K562 (cell line): ENCODE results near the gene SFSWAP. TPM values are rescaled to one million over a fixed set of nuclear protein-coding genes. Genes with fewer than 3 reads are reported as not detected.

Source experiments
- ATAC-seq: fragments of 200-7000 bp; cut with Tn5 transposase; 3 replicates; pipeline ENCODE4 v1.9.1; 2020; ENCODE audit warnings: moderate library complexity
- BruUV-seq: library from RNA; stranded (reverse); fragments of 400-500 nt; replicated peaks from 2 replicates; lab custom pipeline; 2021; lab: Mats Ljungman, UMichigan
- CTCF ChIA-PET: fragments of 300-600 bp; formaldehyde crosslinking; extraction: SDS; loops from one replicate; lab custom pipeline; 2021; ENCODE audit warnings: low intra/inter-chr PET ratio; lab: Yijun Ruan, JAX
- POLR2A ChIA-PET: fragments of 300-600, 350-650 bp; sonication (Branson Sonifier 250); formaldehyde crosslinking; extraction: SDS; loops from one replicate; lab custom pipeline; 2021; ENCODE audit warnings: antibody characterized with exemption, inconsistent platforms; lab: Yijun Ruan, JAX
- DNase-seq, 4 experiments: peaks; one replicate each; pipeline versions ENCODE4 v3.0.0 to v3.0.0-alpha.2; 2011 to 2018; ENCODE audit warnings: low spot score in 3 of 4, mixed read lengths in 3 of 4; ENCODE audit errors: extremely low read depth in 1 of 4
- FAIRE-seq: peaks from 2 replicates; lab custom pipeline; 2011; peaks lifted over from hg19 to GRCh38; lab: Jason Lieb, UNC
- H2AFZ ChIP-seq: 2 replicates; pipeline ENCODE4 v1.6.0; 2011; ENCODE audit warnings: low read depth, low read length, control low read depth, inconsistent platforms
- H3K27ac ChIP-seq: fragments of 200-600 bp; 3 replicates; pipeline ENCODE4 v1.8.0; 2011; ENCODE audit warnings: low read depth, mild to moderate bottlenecking, control low read depth, inconsistent platforms, low read length, moderate library complexity, mixed read lengths; ENCODE audit errors: extremely low read depth
- H3K27me3 ChIP-seq, 2 experiments: fragments of 300-600 bp in 1 of 2; 2 replicates in 1 of 2; 3 replicates in 1 of 2; pipeline versions ENCODE4 v1.6.0 to v1.8.0; 2011; ENCODE audit warnings: inconsistent platforms in 2 of 2, low read length in 2 of 2, mild to moderate bottlenecking in 1 of 2, mixed read lengths in 1 of 2, moderate library complexity in 1 of 2; ENCODE audit not compliant: control insufficient read depth in 2 of 2, insufficient read depth in 2 of 2
- H3K36me3 ChIP-seq: fragments of 300-600 bp; 3 replicates; pipeline ENCODE4 v1.8.0; 2011; ENCODE audit warnings: mild to moderate bottlenecking, low read length, inconsistent platforms; ENCODE audit not compliant: control insufficient read depth, insufficient read depth
- H3K4me1 ChIP-seq, 2 experiments: fragments of 200-600 bp in 1 of 2; replicated peaks in 1 of 2; 2 replicates in 1 of 2; 3 replicates in 1 of 2; pipeline versions ENCODE4 v1.5.1 to v1.8.0; 2011; ENCODE audit warnings: inconsistent platforms in 2 of 2, low read length in 2 of 2, mild to moderate bottlenecking in 1 of 2, mixed read lengths in 1 of 2, moderate library complexity in 1 of 2; ENCODE audit not compliant: control insufficient read depth in 2 of 2, insufficient read depth in 2 of 2
- H3K4me2 ChIP-seq: 2 replicates; pipeline ENCODE4 v1.6.1; 2011; ENCODE audit warnings: low read length, control low read depth, inconsistent platforms, mixed read lengths; ENCODE audit not compliant: insufficient read depth
- H3K4me3 ChIP-seq: fragments of 200-600 bp; sonication (generic), shearing (Covaris generic); 2 replicates; pipeline ENCODE4 v1.5.1; 2016; ENCODE audit warnings: control low read depth, inconsistent platforms
- H3K79me2 ChIP-seq: fragments of 200-600 bp; 3 replicates; pipeline ENCODE4 v1.8.0; 2011; ENCODE audit warnings: low read length, inconsistent platforms; ENCODE audit not compliant: control insufficient read depth, insufficient read depth
- H3K9ac ChIP-seq, 2 experiments: 2 replicates each; pipeline versions ENCODE4 v1.6.0 to v1.6.1; 2011; ENCODE audit warnings: low read depth in 2 of 2, low read length in 2 of 2, control low read depth in 1 of 2, inconsistent platforms in 1 of 2, mild to moderate bottlenecking in 1 of 2, mixed read lengths in 1 of 2; ENCODE audit not compliant: insufficient read depth in 1 of 2
- H3K9me1 ChIP-seq: one replicate; pipeline ENCODE4 v1.6.0; 2011; ENCODE audit warnings: inconsistent platforms, mild to moderate bottlenecking, low read length, moderate library complexity; ENCODE audit not compliant: control insufficient read depth, insufficient read depth
- H3K9me3 ChIP-seq: replicated peaks from 2 replicates; pipeline ENCODE4 v1.5.1; 2011; ENCODE audit warnings: low read depth, low read length, inconsistent platforms; ENCODE audit not compliant: control insufficient read depth, insufficient read depth
- H4K20me1 ChIP-seq: replicated peaks from 2 replicates; pipeline ENCODE4 v1.6.1; 2011; ENCODE audit warnings: low read length, inconsistent platforms, mixed read lengths; ENCODE audit not compliant: control insufficient read depth, insufficient read depth
- MEF2A ChIP-seq: IDR thresholded peaks from 2 replicates; pipeline ENCODE4 v1.6.1; 2011; ENCODE audit warnings: low read depth, mild to moderate bottlenecking, low read length, moderate library complexity; ENCODE audit not compliant: control insufficient read depth
- WGBS: fragments of 100-300 bp; shearing (Covaris generic); methylation state at CpG from one replicate; pipeline ENCODE4 v1.1.6; 2016; ENCODE audit warnings: low coverage, mixed read lengths; ENCODE audit not compliant: insufficient coverage; ENCODE audit errors: missing lambda C conversion rate; 5-methylcytosine and 5-hydroxymethylcytosine counted together
- in situ Hi-C: fragments of 300-500 bp; cut with MboI; formaldehyde crosslinking; loops from 4 replicates; pipeline ENCODE4 v1.15.0; 2018; ENCODE audit warnings: inconsistent platforms, mixed read lengths
- intact Hi-C: fragments of 100-400 bp; cut with micrococcal nuclease; formaldehyde crosslinking; loops from 2 replicates; pipeline ENCODE4 v1.14.2; 2022
- polyA plus RNA-seq, 8 experiments: library from polyadenylated mRNA; depleted of rRNA in 4 of 8; stranded (reverse) in 5 of 8; unstranded in 3 of 8; fragments of >200 nt; fragmentation: Nextera tagmentation in 2 of 8; fragmentation: Illumina TruSeq in 1 of 8; extraction: Ambion mirVana in 2 of 8; extraction: Trizol in 1 of 8; gene quantifications; 2 replicates each; pipeline versions ENCODE4 v1.2.1 to v1.2.3, GENCODE V29; 2011 to 2014; ENCODE audit warnings: inconsistent platforms in 1 of 8, missing spikeins in 1 of 8
- total RNA-seq, 7 experiments: library from RNA; depleted of rRNA in 6 of 7; stranded (reverse); fragments of >200 nt in 6 of 7; fragmentation: Illumina TruSeq in 2 of 7; extraction: Trizol in 2 of 7; gene quantifications; 2 replicates each; pipeline versions ENCODE4 v1.2.1 to v1.2.3, GENCODE V29; 2011 to 2021; ENCODE audit warnings: low replicate concordance in 1 of 7
- TF ChIP-seq, protein P1 (sequence below): fragments of 450-650 bp; IDR thresholded peaks from 2 replicates; pipeline ENCODE4 v1.6.1; 2018; ENCODE audit not compliant: partially characterized antibody

The SFSWAP gene
- total and polyA plus RNA-seq, 9 of the 15 experiments (the other 6 are each of a cell fraction or from before 2014, with no cell fraction given), result 2.4 to 60.4 (median 32.6) TPM

DNA sequence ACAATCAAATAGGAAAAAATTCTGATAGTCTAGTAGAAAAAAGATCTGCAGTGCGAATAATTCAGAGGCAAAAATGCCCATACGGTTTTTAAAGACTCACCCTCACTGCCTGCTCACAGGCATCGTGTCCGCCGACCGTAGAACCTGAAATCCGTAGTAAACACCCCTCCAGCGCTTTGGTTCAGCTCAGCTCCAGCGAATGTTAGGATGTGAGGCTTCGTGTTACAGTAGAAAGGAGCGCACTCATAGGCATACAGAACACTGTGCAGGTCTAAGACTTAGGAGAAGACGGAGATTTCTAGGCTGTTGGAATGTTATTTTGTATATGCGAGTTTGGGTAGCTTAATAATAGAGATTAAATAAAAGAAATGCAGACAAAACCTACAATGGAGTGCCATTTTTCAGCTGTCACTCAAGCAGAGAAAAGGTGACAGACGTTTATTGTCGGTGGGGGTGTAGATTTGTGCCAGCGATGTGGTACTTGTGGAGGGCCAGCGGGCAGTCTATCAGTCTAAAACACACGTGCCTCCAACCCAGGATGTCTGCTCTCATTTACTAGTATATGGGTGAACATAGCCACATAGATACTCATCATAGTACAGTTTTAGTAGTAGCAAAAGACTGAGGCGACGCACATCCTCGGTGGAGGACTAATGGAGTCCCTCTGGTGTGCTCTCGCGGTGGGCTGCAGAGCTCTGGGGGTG lies 25.7 kb downstream of the SFSWAP start:
- ATAC-seq (no peak; the same call in 2 of the 3 replicates), DNase-seq (no peak), FAIRE-seq (no peak)
- no peaks in the 10 kb centered on the region for H4K20me1 ChIP-seq
- H3K4me1 ChIP-seq, result peaks cover 0 to 3% of the 10 kb centered on the region in 2 experiments; a peak in 1 of 5 replicates
- intact Hi-C loops (no loop called here), in situ Hi-C loops (no loop called here)
- peaks cover 1% of the 10 kb centered on the region for H3K9me3 ChIP-seq
- no peak overlapping the region for H2AFZ ChIP-seq
- H3K79me2 ChIP-seq, result no peaks in the 10 kb centered on the region
- H3K9me1 ChIP-seq, result no peaks in the 10 kb centered on the region
- no peak overlapping the region for H3K4me2 ChIP-seq
- TF ChIP-seq MEF2A, result no peak
- TF ChIP-seq, protein P1, sequence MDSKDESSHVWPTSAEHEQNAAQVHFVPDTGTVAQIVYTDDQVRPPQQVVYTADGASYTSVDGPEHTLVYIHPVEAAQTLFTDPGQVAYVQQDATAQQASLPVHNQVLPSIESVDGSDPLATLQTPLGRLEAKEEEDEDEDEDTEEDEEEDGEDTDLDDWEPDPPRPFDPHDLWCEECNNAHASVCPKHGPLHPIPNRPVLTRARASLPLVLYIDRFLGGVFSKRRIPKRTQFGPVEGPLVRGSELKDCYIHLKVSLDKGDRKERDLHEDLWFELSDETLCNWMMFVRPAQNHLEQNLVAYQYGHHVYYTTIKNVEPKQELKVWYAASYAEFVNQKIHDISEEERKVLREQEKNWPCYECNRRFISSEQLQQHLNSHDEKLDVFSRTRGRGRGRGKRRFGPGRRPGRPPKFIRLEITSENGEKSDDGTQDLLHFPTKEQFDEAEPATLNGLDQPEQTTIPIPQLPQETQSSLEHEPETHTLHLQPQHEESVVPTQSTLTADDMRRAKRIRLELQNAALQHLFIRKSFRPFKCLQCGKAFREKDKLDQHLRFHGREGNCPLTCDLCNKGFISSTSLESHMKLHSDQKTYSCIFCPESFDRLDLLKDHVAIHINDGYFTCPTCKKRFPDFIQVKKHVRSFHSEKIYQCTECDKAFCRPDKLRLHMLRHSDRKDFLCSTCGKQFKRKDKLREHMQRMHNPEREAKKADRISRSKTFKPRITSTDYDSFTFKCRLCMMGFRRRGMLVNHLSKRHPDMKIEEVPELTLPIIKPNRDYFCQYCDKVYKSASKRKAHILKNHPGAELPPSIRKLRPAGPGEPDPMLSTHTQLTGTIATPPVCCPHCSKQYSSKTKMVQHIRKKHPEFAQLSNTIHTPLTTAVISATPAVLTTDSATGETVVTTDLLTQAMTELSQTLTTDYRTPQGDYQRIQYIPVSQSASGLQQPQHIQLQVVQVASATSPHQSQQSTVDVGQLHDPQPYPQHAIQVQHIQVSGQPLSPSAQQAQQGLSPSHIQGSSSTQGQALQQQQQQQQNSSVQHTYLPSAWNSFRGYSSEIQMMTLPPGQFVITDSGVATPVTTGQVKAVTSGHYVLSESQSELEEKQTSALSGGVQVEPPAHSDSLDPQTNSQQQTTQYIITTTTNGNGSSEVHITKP, result peak; percentile 1
- no peak overlapping the region for H3K9ac ChIP-seq
- peaks cover 87% of the 10 kb centered on the region for H3K36me3 ChIP-seq
- POLR2A ChIA-PET, result interaction anchor here (1.0 to 2.3 kb wide), 4 partner anchors 9 to 17 kb away, joined by 4 to 5 read pairs (median 4); no protein-coding TSS in a partner anchor
- TSS peak; percentile 23 for BruUV-seq
- WGBS, result 94% methylated on average over 22 of the region's 23 CpGs
- H3K27ac ChIP-seq, result no peak overlapping the region
- CTCF ChIA-PET, result no interaction called here
- H3K4me3 ChIP-seq, result no peak overlapping the region
- H3K27me3 ChIP-seq, result no peaks in the 10 kb centered on the region
